ENCODE data around the gene ESPN. TPM values are rescaled to one million over a fixed set of nuclear protein-coding genes. Genes with fewer than 3 reads are reported as not detected.

ESPN gene
- total RNA-seq, 1 experiment from 2014 or later: 53.1 TPM

- no peak overlapping the region for H3K56ac ChIP-seq (ENCODE audit: insufficient read length, low read depth, low read length)
- H3K27ac ChIP-seq (ENCODE audit: insufficient read length, low read depth, low read length): no peak overlapping the region
- no peak overlapping the region for H2BK120ac ChIP-seq (ENCODE audit: low read depth, low read length, poor library complexity, severe bottlenecking)
- H3K9ac ChIP-seq (ENCODE audit: extremely low read depth, insufficient read length, low read length): no peak overlapping the region
- H2AFZ ChIP-seq (ENCODE audit: low read length): no peak overlapping the region
- no peaks in the 10 kb centered on the region for H3K9me3 ChIP-seq (ENCODE audit: control insufficient read depth, low read depth, low read length)
- TF ChIP-seq CTCF (conservative IDR thresholded peaks at IDR 0.05): no peak
- no peaks in the 10 kb centered on the region for H3K79me1 ChIP-seq (ENCODE audit: insufficient read depth, low read depth, low read length, poor library complexity, severe bottlenecking)
- peaks cover 76% of the 10 kb centered on the region for H3K27me3 Mint-ChIP-seq (ENCODE audit: low read depth)
- H2BK12ac ChIP-seq (ENCODE audit: insufficient read length, low read depth, low read length): no peak overlapping the region
- peaks cover 3 to 5% of the 10 kb centered on the region in 2 experiments for H3K4me1 Mint-ChIP-seq
- no peak overlapping the region for H3K4ac ChIP-seq (ENCODE audit: low read depth, low read length)
- no peak overlapping the region for H3K27ac Mint-ChIP-seq
- H2BK20ac ChIP-seq (ENCODE audit: low read depth, low read length, poor library complexity, severe bottlenecking): no peak overlapping the region
- no peak overlapping the region for H4K91ac ChIP-seq (ENCODE audit: insufficient read length, low read depth, low read length)
- no peak overlapping the region for H3K4me2 ChIP-seq (ENCODE audit: insufficient read depth, insufficient read length, low read length)
- H3K27me3 ChIP-seq (ENCODE audit: insufficient read depth, low read length): no peaks in the 10 kb centered on the region
- H3K14ac ChIP-seq (ENCODE audit: insufficient read depth, low read length): no peak overlapping the region
- H3T11ph ChIP-seq (ENCODE audit: low read length): no peak overlapping the region
- H3K36me3 Mint-ChIP-seq (ENCODE audit: insufficient read depth in 1 of 3, low read depth in 3 of 3): no peaks in the 10 kb centered on the region
- H3K23me2 ChIP-seq (ENCODE audit: insufficient read length, low read depth, low read length, poor library complexity, severe bottlenecking): no peaks in the 10 kb centered on the region
- H3K4me1 ChIP-seq (ENCODE audit: insufficient read depth, low read length): peaks cover 3% of the 10 kb centered on the region; the same call in 1 of the 2 replicates
- no peaks in the 10 kb centered on the region; a peak in 1 of 5 replicates for H3K9me3 Mint-ChIP-seq
- no peak overlapping the region for H4K8ac ChIP-seq (replicated peaks; ENCODE audit: insufficient read length, low read depth, low read length)
- H3K18ac ChIP-seq (ENCODE audit: insufficient read length, low read depth, low read length): no peak overlapping the region
- WGBS (ENCODE audit: extremely low coverage, insufficient read length, low lambda C conversion rate): no CpG with 5 or more reads among the region's 6 CpGs
- no peak overlapping the region for H3K23ac ChIP-seq (ENCODE audit: insufficient read length, low read depth, low read length)
- no peak overlapping the region for H2BK15ac ChIP-seq (ENCODE audit: low read depth, low read length)
- H3K79me2 ChIP-seq (ENCODE audit: insufficient read depth, low read length): no peaks in the 10 kb centered on the region
- H2AK5ac ChIP-seq (ENCODE audit: insufficient read length, low read length): no peak overlapping the region
- no peak overlapping the region for H2BK5ac ChIP-seq (ENCODE audit: insufficient read length, low read length)
- DNase-seq: no peak
- H4K5ac ChIP-seq (ENCODE audit: insufficient read length, low read depth, low read length): no peak overlapping the region
- H4K20me1 ChIP-seq (ENCODE audit: control insufficient read depth, insufficient read depth, insufficient read length): no peaks in the 10 kb centered on the region
- no peak overlapping the region for H3K4me3 Mint-ChIP-seq
Observed at GRCh38 chr1:6409733-6410132, 14.8 kb upstream of the ESPN start.
